Prostate gland (tissue), 2 donors: ENCODE results near the gene EHMT2. TPM values are rescaled to one million over a fixed set of nuclear protein-coding genes. Genes with fewer than 3 reads are reported as not detected.

Experiments
- DNase-seq: peaks from one replicate; pipeline ENCODE4 v3.0.0-alpha.2; 2019; ENCODE audit warnings: low spot score
- H3K27ac ChIP-seq, 2 donors: fragments of 200-600 bp; sonication (generic); 2 replicates each; pipeline ENCODE4 v1.5.1; 2017 to 2019
- H3K27me3 ChIP-seq: fragments of 200-600 bp; sonication (generic); replicated peaks from 2 replicates; pipeline ENCODE4 v1.5.1; 2019; ENCODE audit not compliant: insufficient read depth
- H3K36me3 ChIP-seq, 2 donors: fragments of 200-600 bp; sonication (generic); 1 replicate in 1 of 2; 2 replicates in 1 of 2; pipeline versions ENCODE4 v1.5.1 to v1.8.1; 2017 to 2019
- H3K4me1 ChIP-seq: fragments of 200-600 bp; sonication (generic); replicated peaks from 2 replicates; pipeline ENCODE4 v1.5.1; 2019
- H3K4me3 ChIP-seq, 2 donors: fragments of 200-600 bp; sonication (generic); 2 replicates each; pipeline ENCODE4 v1.5.1; 2017 to 2019
- H3K9me3 ChIP-seq: fragments of 200-600 bp; sonication (generic); 2 replicates; pipeline ENCODE4 v1.5.1; 2017
- POLR2A ChIP-seq: fragments of 450-650 bp; IDR thresholded peaks from one replicate; pipeline ENCODE4 v1.6.1; 2016; ENCODE audit warnings: antibody characterized with exemption, mild to moderate bottlenecking
- POLR2AphosphoS5 ChIP-seq: sonication (generic); formaldehyde crosslinking; IDR thresholded peaks from one replicate; pipeline ENCODE4 v1.6.1; 2017; ENCODE audit warnings: antibody characterized with exemption
- WGBS: methylation state at CpG from one replicate; pipeline ENCODE4 v1.1.5; 2018; 5-methylcytosine and 5-hydroxymethylcytosine counted together
- intact Hi-C: fragments of 100-400 bp; cut with DNase I; formaldehyde crosslinking; loops from one replicate; pipeline ENCODE4 v1.14.2; 2022
- total RNA-seq, 2 donors: library from RNA; depleted of rRNA; stranded (reverse); fragments of >200 nt; gene quantifications; one replicate each; pipeline ENCODE4 v1.1.0, GENCODE V29; 2016
- TF ChIP-seq, protein P1 (sequence below), 4 experiments: fragments of 200-600 bp in 2 of 4; fragments of 450-650 bp in 2 of 4; sonication (generic) in 2 of 4; IDR thresholded peaks; 1 replicate in 3 of 4; 2 replicates in 1 of 4; pipeline ENCODE4 v1.5.1; 2016 to 2019; ENCODE audit warnings: antibody characterized with exemption in 4 of 4, mild to moderate bottlenecking in 2 of 4, moderate library complexity in 2 of 4

EHMT2 gene
- total RNA-seq, 2 donors from 2014 or later, result 53.6 to 92.8 TPM

GRCh38 chr6:31901953-31902643 lies 4.6 kb upstream of the EHMT2 start, which contains the start of gene ZBTB12:
ZBTB12 (minus strand) TSS chr6:31902086; CDS start chr6:31901305, 781 bp downstream.
- Histone ChIP-seq H3K4me1 (peaks cover 5% of the 10 kb centered on the region), H3K4me3 (peak within 1 kb of the TSS; percentile 59 to 68), H3K36me3 (no peaks in the 10 kb centered on the region), H3K9me3 (no peaks in the 10 kb centered on the region), H3K27ac (peak within 1 kb of the TSS; percentile 82 to 90), H3K27me3 (no peaks in the 10 kb centered on the region)
- WGBS, result under 1% methylated on average over 75 of the region's 77 CpGs
- DNase-seq, result peak; percentile 92
- TF ChIP-seq POLR2A (peak; percentile 57), POLR2AphosphoS5 (peak; percentile 56)
- TF ChIP-seq, protein P1, sequence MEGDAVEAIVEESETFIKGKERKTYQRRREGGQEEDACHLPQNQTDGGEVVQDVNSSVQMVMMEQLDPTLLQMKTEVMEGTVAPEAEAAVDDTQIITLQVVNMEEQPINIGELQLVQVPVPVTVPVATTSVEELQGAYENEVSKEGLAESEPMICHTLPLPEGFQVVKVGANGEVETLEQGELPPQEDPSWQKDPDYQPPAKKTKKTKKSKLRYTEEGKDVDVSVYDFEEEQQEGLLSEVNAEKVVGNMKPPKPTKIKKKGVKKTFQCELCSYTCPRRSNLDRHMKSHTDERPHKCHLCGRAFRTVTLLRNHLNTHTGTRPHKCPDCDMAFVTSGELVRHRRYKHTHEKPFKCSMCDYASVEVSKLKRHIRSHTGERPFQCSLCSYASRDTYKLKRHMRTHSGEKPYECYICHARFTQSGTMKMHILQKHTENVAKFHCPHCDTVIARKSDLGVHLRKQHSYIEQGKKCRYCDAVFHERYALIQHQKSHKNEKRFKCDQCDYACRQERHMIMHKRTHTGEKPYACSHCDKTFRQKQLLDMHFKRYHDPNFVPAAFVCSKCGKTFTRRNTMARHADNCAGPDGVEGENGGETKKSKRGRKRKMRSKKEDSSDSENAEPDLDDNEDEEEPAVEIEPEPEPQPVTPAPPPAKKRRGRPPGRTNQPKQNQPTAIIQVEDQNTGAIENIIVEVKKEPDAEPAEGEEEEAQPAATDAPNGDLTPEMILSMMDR (IDR thresholded peaks at IDR 0.05), result peak in 2 of 4 experiments; percentile 17 to 21
- intact Hi-C loops, result loop anchor here (2.0 to 10.0 kb wide), 3 partner anchors 49 to 253 kb away; partner anchors contain the start of genes NELFE, PPT2, PRRT1 and SKIC2

- 2% methylated on average over 44 of the region's 45 CpGs for WGBS
Measured at GRCh38 chr6:31901415-31901952, 4.0 kb upstream of the EHMT2 start.

GRCh38 chr6:31900917-31901414 lies 3.5 kb upstream of the EHMT2 start:
- no peaks in the 10 kb centered on the region for H3K9me3 ChIP-seq
- H3K4me1 ChIP-seq, result peaks cover 5% of the 10 kb centered on the region
- peak overlapping the region; percentile 82 to 90 for H3K27ac ChIP-seq
- H3K27me3 ChIP-seq, result no peaks in the 10 kb centered on the region
- TF ChIP-seq POLR2AphosphoS5 (no peak), POLR2A (no peak)
- TF ChIP-seq, protein P1 (IDR thresholded peaks at IDR 0.05), result no peak
- H3K4me3 ChIP-seq, result peak overlapping the region; percentile 59 to 68
- intact Hi-C loops, result loop anchor here (10.0 kb wide), 1 partner anchor 254 kb away; the partner anchor contains the start of genes PPT2 and PRRT1
- H3K36me3 ChIP-seq, result no peaks in the 10 kb centered on the region
- 25% methylated on average over 19 of the region's 29 CpGs for WGBS
- no peak for DNase-seq

More at GRCh38 chr6:31901415-31901952, 4.0 kb upstream of the EHMT2 start:
- H3K4me1 ChIP-seq, result peaks cover 5% of the 10 kb centered on the region
- intact Hi-C loops, result loop anchor here (10.0 kb wide), 1 partner anchor 253 kb away; the partner anchor contains the start of genes PPT2 and PRRT1
- no peaks in the 10 kb centered on the region for H3K36me3 ChIP-seq
- DNase-seq, result peak; percentile 48
- peak overlapping the region; percentile 82 to 90 for H3K27ac ChIP-seq
- peak overlapping the region; percentile 59 to 68 for H3K4me3 ChIP-seq
- TF ChIP-seq POLR2AphosphoS5 (peak; percentile 21), POLR2A (peak; percentile 9)
- TF ChIP-seq, protein P1 (IDR thresholded peaks at IDR 0.05), result no peak
- no peaks in the 10 kb centered on the region for H3K9me3 ChIP-seq
- H3K27me3 ChIP-seq, result no peaks in the 10 kb centered on the region

DNA sequence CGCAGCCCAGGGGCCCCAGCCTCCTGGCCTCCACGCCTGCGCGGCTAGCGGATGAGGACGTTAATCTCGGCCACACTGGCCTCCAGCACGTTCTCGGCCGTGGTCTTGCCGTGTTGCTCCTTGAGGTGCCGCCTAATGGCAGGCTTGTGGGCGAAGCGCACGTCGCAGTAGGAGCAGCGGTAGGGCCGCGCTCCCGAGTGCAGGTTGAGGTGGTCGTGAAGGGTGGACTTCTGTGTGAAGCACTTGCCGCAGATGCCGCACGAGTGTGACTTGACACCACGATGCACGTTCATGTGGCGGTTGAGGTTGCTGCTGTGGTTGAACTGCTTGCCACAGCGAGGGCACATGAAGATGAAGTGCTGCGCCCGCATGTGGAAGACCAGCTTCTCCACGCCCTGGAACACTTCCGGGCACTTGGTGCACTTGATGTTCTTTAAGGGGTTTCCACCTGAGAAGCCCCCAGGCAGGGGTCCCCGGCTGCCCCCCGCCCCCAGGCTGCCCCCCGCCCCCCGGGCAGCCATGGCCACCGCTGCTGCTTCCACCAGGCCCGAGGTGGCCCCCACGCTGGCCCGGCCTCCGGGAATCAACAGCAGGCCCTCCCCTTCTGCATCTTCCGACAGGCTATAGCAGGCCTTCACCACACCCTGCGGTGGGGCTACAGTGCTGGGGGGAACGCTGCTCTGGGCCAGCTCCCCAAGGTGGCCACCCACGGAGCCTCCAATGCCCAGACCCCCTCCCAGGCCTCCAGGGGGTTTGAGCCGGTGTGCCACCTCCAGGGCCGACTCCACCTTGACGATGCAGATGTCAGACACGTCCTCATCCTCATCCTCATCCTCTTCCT lies 2.6 kb upstream of the EHMT2 start:
- intact Hi-C loops, result loop anchor here (5.0 to 10.0 kb wide), 3 partner anchors 173 to 277 kb away; partner anchors contain the start of genes AGPAT1, DDAH2, PPT2 and PRRT1
- Histone ChIP-seq H3K36me3 (no peaks in the 10 kb centered on the region), H3K27ac (peak overlapping the region in 1 of 2 donors; percentile 90), H3K4me3 (no peak overlapping the region), H3K27me3 (no peaks in the 10 kb centered on the region), H3K4me1 (peaks cover 5% of the 10 kb centered on the region), H3K9me3 (no peaks in the 10 kb centered on the region)
- WGBS, result 77% methylated on average over 49 of the region's 49 CpGs
- no peak for DNase-seq
- TF ChIP-seq, protein P1 (IDR thresholded peaks at IDR 0.05), result no peak
- TF ChIP-seq POLR2A (no peak), POLR2AphosphoS5 (no peak)
